GM12878 (cell line): ENCODE data around the gene ERVW-1. TPM values are rescaled to one million over a fixed set of nuclear protein-coding genes. Genes with fewer than 3 reads are reported as not detected.

Source experiments
- CTCF ChIP-seq, 3 experiments: IDR thresholded peaks in 2 of 3; conservative IDR thresholded peaks in 1 of 3; 2 replicates each; pipeline ENCODE4 v1.5.1; 2011; ENCODE audit warnings: low read depth in 3 of 3, low read length in 3 of 3, mild to moderate bottlenecking in 3 of 3, control low read depth in 2 of 3, moderate library complexity in 2 of 3, inconsistent platforms in 1 of 3, mixed read lengths in 1 of 3; ENCODE audit not compliant: control insufficient read depth in 2 of 3, insufficient read depth in 1 of 3; ENCODE audit errors: extremely low read depth in 1 of 3
- CUX1 ChIP-seq: IDR thresholded peaks from 2 replicates; pipeline ENCODE4 v1.6.1; 2012; ENCODE audit warnings: improper control_type of control experiment, low read depth, low read length; ENCODE audit not compliant: insufficient replicate concordance
- ELK1 ChIP-seq: IDR thresholded peaks from 2 replicates; pipeline ENCODE4 v1.6.1; 2012; ENCODE audit warnings: low read depth, low read length, improper control_type of control experiment
- EP300 ChIP-seq, 2 experiments: fragments of 150-350 bp in 1 of 2; IDR thresholded peaks; 2 replicates each; pipeline ENCODE4 v1.6.1; 2011 to 2012; ENCODE audit warnings: low read depth in 2 of 2, low read length in 2 of 2, borderline replicate concordance in 1 of 2, improper control_type of control experiment in 1 of 2, inconsistent platforms in 1 of 2; ENCODE audit not compliant: control insufficient read depth in 1 of 2
- HDAC6 ChIP-seq: fragments of 200-600 bp; sonication (generic); IDR thresholded peaks from one replicate; pipeline ENCODE4 v1.8.0; 2017; ENCODE audit warnings: antibody characterized with exemption; ENCODE audit not compliant: unreplicated experiment
- HSF1 ChIP-seq: fragments of 150-350 bp; IDR thresholded peaks from 2 replicates; pipeline ENCODE4 v1.6.1; 2014; ENCODE audit warnings: mild to moderate bottlenecking, low read depth, low read length
- IKZF2 ChIP-seq, 2 experiments: fragments of 450-650 bp; IDR thresholded peaks; 2 replicates each; pipeline ENCODE4 v1.6.1; 2017; ENCODE audit warnings: mild to moderate bottlenecking in 2 of 2, moderate library complexity in 2 of 2
- LARP7 ChIP-seq: fragments of 450-650 bp; IDR thresholded peaks from 2 replicates; pipeline ENCODE4 v1.6.1; 2017; ENCODE audit warnings: mild to moderate bottlenecking
- NR2F1 ChIP-seq: fragments of 450-650 bp; conservative IDR thresholded peaks from 2 replicates; pipeline ENCODE4 v1.6.1; 2017; ENCODE audit warnings: mild to moderate bottlenecking
- RAD51 ChIP-seq: fragments of 450-650 bp; IDR thresholded peaks from 2 replicates; pipeline ENCODE4 v1.6.1; 2016; ENCODE audit warnings: moderate library complexity, mild to moderate bottlenecking, inconsistent platforms
- SIN3A ChIP-seq: IDR thresholded peaks from 2 replicates; pipeline ENCODE4 v1.6.1; 2012; ENCODE audit warnings: low read depth, low read length, improper control_type of control experiment
- SKIL ChIP-seq: fragments of 450-650 bp; IDR thresholded peaks from 2 replicates; pipeline ENCODE4 v1.6.1; 2017; ENCODE audit warnings: mild to moderate bottlenecking, low read depth, inconsistent platforms; ENCODE audit not compliant: poor library complexity, severe bottlenecking
- SMARCA5 ChIP-seq: fragments of 450-650 bp; IDR thresholded peaks from 2 replicates; pipeline ENCODE4 v1.6.1; 2017; ENCODE audit warnings: mild to moderate bottlenecking
- ZNF274 ChIP-seq: IDR thresholded peaks from one replicate; pipeline ENCODE4 v1.8.0; 2011; ENCODE audit not compliant: insufficient read length, insufficient read depth
- ZNF622 ChIP-seq: fragments of 450-650 bp; IDR thresholded peaks from 2 replicates; pipeline ENCODE4 v1.6.1; 2017; ENCODE audit warnings: mild to moderate bottlenecking, inconsistent platforms
- ZZZ3 ChIP-seq: IDR thresholded peaks from 2 replicates; pipeline ENCODE4 v1.6.1; 2011; ENCODE audit warnings: low read depth; ENCODE audit not compliant: control insufficient read depth, insufficient read length
- polyA plus RNA-seq, 11 experiments: library from polyadenylated mRNA; depleted of rRNA in 4 of 11; unstranded in 6 of 11; stranded (reverse) in 5 of 11; fragments of >200 nt; fragmentation: Nextera tagmentation in 4 of 11; fragmentation: Illumina TruSeq in 1 of 11; extraction: Ambion mirVana in 4 of 11; extraction: Trizol in 1 of 11; gene quantifications; 1 replicate in 1 of 11; 2 replicates in 10 of 11; pipeline versions ENCODE4 v1.2.1 to v1.2.3, GENCODE V29; 2011 to 2016; ENCODE audit warnings: inconsistent platforms in 2 of 11, missing spikeins in 2 of 11, low read depth in 1 of 11
- total RNA-seq, 4 experiments: library from RNA; depleted of rRNA in 3 of 4; stranded (reverse); fragments of >200 nt in 3 of 4; fragmentation: Illumina TruSeq in 1 of 4; extraction: Trizol in 1 of 4; gene quantifications; 2 replicates each; pipeline versions ENCODE4 v1.2.1 to v1.2.3, GENCODE V29; 2013 to 2021

The ERVW-1 gene
- total and polyA plus RNA-seq, 10 of the 15 experiments (the other 5 are each of a cell fraction or from before 2014, with no cell fraction given), result 0.05 TPM; not detected in 9

- TF ChIP-seq CUX1, result no peak
- peak; percentile 82 for TF ChIP-seq LARP7
- TF ChIP-seq ZNF622, result no peak
- 0 out of 2 replicates have a peak, but pooled peaks have one; percentile 56 for TF ChIP-seq HSF1
- TF ChIP-seq NR2F1, result 0 out of 2 replicates have a peak, but pooled peaks have one; percentile 27
- TF ChIP-seq CTCF (IDR thresholded peaks at IDR 0.05 in 2 of 3, conservative IDR thresholded peaks at IDR 0.05 in 1 of 3; ENCODE audit: control insufficient read depth in 2 of 3, extremely low read depth in 1 of 3, insufficient read depth in 1 of 3, low read depth in 3 of 3, low read length in 3 of 3), result peak; percentile 88 to 99 (median 91)
- TF ChIP-seq EP300 (IDR thresholded peaks at IDR 0.05; ENCODE audit: borderline replicate concordance in 1 of 2, control insufficient read depth in 1 of 2, low read depth in 2 of 2, low read length in 2 of 2), result no peak
- TF ChIP-seq SIN3A, result peak; percentile 71
- peak; percentile 92 for TF ChIP-seq ELK1
- no peak for TF ChIP-seq SKIL
- peak; percentile 51 for TF ChIP-seq HDAC6
- TF ChIP-seq ZZZ3, result no peak
- no peak for TF ChIP-seq ZNF274
- peak; percentile 83 to 84 for TF ChIP-seq IKZF2 (IDR thresholded peaks at IDR 0.05)
- peak; percentile 45; the same call in 1 of the 2 replicates for TF ChIP-seq SMARCA5
- TF ChIP-seq RAD51, result peak; percentile 60
Observed at GRCh38 chr7:92447345-92448204, 30.2 kb downstream of the ERVW-1 start, which contains the start of gene GATAD1 (continued).
